H9 (cell line): Measurements from ENCODE around the gene CTSL. TPM values are rescaled to one million over a fixed set of nuclear protein-coding genes. Genes with fewer than 3 reads are reported as not detected.
"Not testable (repeated sequence)": the region's sequence is repeated elsewhere in the genome, so short reads cannot be mapped to it uniquely, and the experiment has no call there.

Experiments
- DNase-seq: peaks from one replicate; pipeline ENCODE4 v3.0.0-alpha.2; 2017
- H2AFZ ChIP-seq: one replicate; pipeline ENCODE4 v1.6.1; 2013; ENCODE audit warnings: mild to moderate bottlenecking, low read length, control low read depth, moderate library complexity
- H2AK5ac ChIP-seq: 2 replicates; pipeline ENCODE4 v1.6.1; 2013; ENCODE audit warnings: low read length, control low read depth, mixed read lengths; ENCODE audit not compliant: insufficient read length
- H2BK120ac ChIP-seq: one replicate; pipeline ENCODE4 v1.6.1; 2013; ENCODE audit warnings: low read depth, mild to moderate bottlenecking, low read length, control low read depth, inconsistent platforms; ENCODE audit not compliant: poor library complexity, severe bottlenecking
- H2BK12ac ChIP-seq: 2 replicates; pipeline ENCODE4 v1.6.1; 2013; ENCODE audit warnings: low read length, control low read depth, mixed read lengths, low read depth; ENCODE audit not compliant: insufficient read length
- H2BK15ac ChIP-seq: 2 replicates; pipeline ENCODE4 v1.6.1; 2013; ENCODE audit warnings: low read depth, low read length, control low read depth
- H2BK20ac ChIP-seq: one replicate; pipeline ENCODE4 v1.6.1; 2013; ENCODE audit warnings: low read depth, mild to moderate bottlenecking, low read length, control low read depth, inconsistent platforms; ENCODE audit not compliant: poor library complexity, severe bottlenecking
- H2BK5ac ChIP-seq: 2 replicates; pipeline ENCODE4 v1.6.1; 2013; ENCODE audit warnings: low read length, control low read depth, mixed read lengths; ENCODE audit not compliant: insufficient read length
- H3K14ac ChIP-seq: 2 replicates; pipeline ENCODE4 v1.6.1; 2013; ENCODE audit warnings: low read length, control low read depth; ENCODE audit not compliant: insufficient read depth
- H3K18ac ChIP-seq: 2 replicates; pipeline ENCODE4 v1.6.1; 2013; ENCODE audit warnings: low read depth, mild to moderate bottlenecking, mixed read lengths, low read length, control low read depth; ENCODE audit not compliant: insufficient read length
- H3K23ac ChIP-seq: 2 replicates; pipeline ENCODE4 v1.6.1; 2013; ENCODE audit warnings: low read length, control low read depth, mixed read lengths, low read depth; ENCODE audit not compliant: insufficient read length
- H3K23me2 ChIP-seq: 2 replicates; pipeline ENCODE4 v1.6.1; 2013; ENCODE audit warnings: low read depth, mild to moderate bottlenecking, mixed read lengths, low read length, control low read depth; ENCODE audit not compliant: insufficient read length, poor library complexity, severe bottlenecking
- H3K27ac ChIP-seq: 2 replicates; pipeline ENCODE4 v1.5.1; 2013; ENCODE audit warnings: low read length, control low read depth, mixed read lengths, low read depth; ENCODE audit not compliant: insufficient read length
- H3K27me3 ChIP-seq: 2 replicates; pipeline ENCODE4 v1.6.1; 2013; ENCODE audit warnings: low read length, control low read depth, inconsistent platforms; ENCODE audit not compliant: insufficient read depth
- H3K4ac ChIP-seq: 2 replicates; pipeline ENCODE4 v1.6.1; 2013; ENCODE audit warnings: low read depth, mild to moderate bottlenecking, control low read depth, inconsistent platforms, low read length, moderate library complexity
- H3K4me1 ChIP-seq: 2 replicates; pipeline ENCODE4 v1.6.1; 2013; ENCODE audit warnings: low read length, control low read depth, inconsistent platforms; ENCODE audit not compliant: insufficient read depth
- H3K4me2 ChIP-seq: 2 replicates; pipeline ENCODE4 v1.6.1; 2013; ENCODE audit warnings: low read length, control low read depth, mixed read lengths; ENCODE audit not compliant: insufficient read length, insufficient read depth
- H3K56ac ChIP-seq: 2 replicates; pipeline ENCODE4 v1.6.1; 2013; ENCODE audit warnings: low read depth, mild to moderate bottlenecking, mixed read lengths, low read length, control low read depth; ENCODE audit not compliant: insufficient read length
- H3K79me1 ChIP-seq: 2 replicates; pipeline ENCODE4 v1.6.1; 2013; ENCODE audit warnings: low read depth, mild to moderate bottlenecking, moderate library complexity, low read length, control low read depth, inconsistent platforms; ENCODE audit not compliant: insufficient read depth, poor library complexity, severe bottlenecking
- H3K79me2 ChIP-seq: 2 replicates; pipeline ENCODE4 v1.6.1; 2013; ENCODE audit warnings: low read length, control low read depth, inconsistent platforms; ENCODE audit not compliant: insufficient read depth
- H3K9ac ChIP-seq: 2 replicates; pipeline ENCODE4 v1.6.1; 2013; ENCODE audit warnings: low read length, control low read depth, mixed read lengths; ENCODE audit not compliant: insufficient read length; ENCODE audit errors: extremely low read depth
- H3K9me3 ChIP-seq: one replicate; pipeline ENCODE4 v1.6.1; 2013; ENCODE audit warnings: low read depth, low read length, inconsistent platforms; ENCODE audit not compliant: control insufficient read depth
- H3T11ph ChIP-seq: one replicate; pipeline ENCODE4 v1.6.1; 2013; ENCODE audit warnings: mild to moderate bottlenecking, low read length, control low read depth, inconsistent platforms
- H4K20me1 ChIP-seq: one replicate; pipeline ENCODE4 v1.6.1; 2013; ENCODE audit not compliant: control insufficient read depth, insufficient read length, insufficient read depth
- H4K5ac ChIP-seq: 2 replicates; pipeline ENCODE4 v1.6.1; 2013; ENCODE audit warnings: low read depth, mild to moderate bottlenecking, mixed read lengths, low read length, control low read depth; ENCODE audit not compliant: insufficient read length
- H4K8ac ChIP-seq: replicated peaks from 2 replicates; pipeline ENCODE4 v1.6.1; 2013; ENCODE audit warnings: low read length, control low read depth, mixed read lengths, low read depth; ENCODE audit not compliant: insufficient read length
- H4K91ac ChIP-seq: 2 replicates; pipeline ENCODE4 v1.6.1; 2013; ENCODE audit warnings: low read depth, mild to moderate bottlenecking, moderate library complexity, mixed read lengths, low read length, control low read depth; ENCODE audit not compliant: insufficient read length
- H3K27ac Mint-ChIP-seq, 3 experiments: 2 replicates in 2 of 3; 3 replicates in 1 of 3; pipeline ENCODE4 v1.8.0; 2020 to 2021; ENCODE audit warnings: mixed read lengths in 3 of 3, mild to moderate bottlenecking in 1 of 3, moderate library complexity in 1 of 3
- H3K27me3 Mint-ChIP-seq: 2 replicates; pipeline ENCODE4 v1.8.0; 2021; ENCODE audit warnings: low read depth, mild to moderate bottlenecking, moderate library complexity, mixed read lengths
- H3K36me3 Mint-ChIP-seq, 3 experiments: 2 replicates in 2 of 3; 3 replicates in 1 of 3; pipeline ENCODE4 v1.8.0; 2020 to 2021; ENCODE audit warnings: low read depth in 3 of 3, mixed read lengths in 3 of 3; ENCODE audit not compliant: insufficient read depth in 1 of 3
- H3K4me1 Mint-ChIP-seq, 2 experiments: 2 replicates each; pipeline ENCODE4 v1.8.0; 2020; ENCODE audit warnings: mixed read lengths in 2 of 2
- H3K4me3 Mint-ChIP-seq, 2 experiments: 2 replicates in 1 of 2; 3 replicates in 1 of 2; pipeline ENCODE4 v1.8.0; 2020 to 2021; ENCODE audit warnings: mild to moderate bottlenecking in 2 of 2, mixed read lengths in 2 of 2, moderate library complexity in 1 of 2
- H3K9me3 Mint-ChIP-seq, 2 experiments: 2 replicates in 1 of 2; 3 replicates in 1 of 2; pipeline ENCODE4 v1.8.0; 2020; ENCODE audit warnings: mild to moderate bottlenecking in 2 of 2, mixed read lengths in 2 of 2, moderate library complexity in 1 of 2
- total RNA-seq: library from RNA; stranded (reverse); gene quantifications from 2 replicates; pipeline ENCODE4 v1.2.1, GENCODE V29; 2021

The CTSL gene
- total RNA-seq, 1 experiment from 2014 or later: 28.9 TPM

- not testable (repeated sequence) for H2BK5ac ChIP-seq, H3T11ph ChIP-seq, H2BK12ac ChIP-seq, H2AFZ ChIP-seq, H3K4ac ChIP-seq, H3K9me3 ChIP-seq, H3K56ac ChIP-seq, H3K14ac ChIP-seq, H2BK20ac ChIP-seq, H2AK5ac ChIP-seq, H4K20me1 ChIP-seq, H2BK15ac ChIP-seq, H3K79me2 ChIP-seq, H3K4me1 ChIP-seq, H3K79me1 ChIP-seq, H3K18ac ChIP-seq, H3K9ac ChIP-seq, H3K27me3 Mint-ChIP-seq, H2BK120ac ChIP-seq, H4K91ac ChIP-seq, H3K23ac ChIP-seq, H3K27me3 ChIP-seq, DNase-seq, H3K27ac Mint-ChIP-seq, H4K5ac ChIP-seq, H4K8ac ChIP-seq, H3K4me2 ChIP-seq, H3K4me3 Mint-ChIP-seq, H3K27ac ChIP-seq, H3K23me2 ChIP-seq
- Mint-ChIP-seq H3K36me3 (peaks cover 6 to 14% (median 10%) of the 10 kb centered on the region in 3 experiments; a peak in 6 of 7 replicates), H3K9me3 (peaks cover 16 to 18% of the 10 kb centered on the region in 2 experiments), H3K4me1 (peaks cover 15% of the 10 kb centered on the region in 2 experiments)
Measured at GRCh38 chr9:87759980-87760379, 34.1 kb downstream of the CTSL start.
